WTC11 (cell line): ENCODE data around the gene KRR1. TPM values are rescaled to one million over a fixed set of nuclear protein-coding genes. Genes with fewer than 3 reads are reported as not detected.

Source experiments
- ATAC-seq: fragments of 200-7000 bp; cut with Tn5 transposase; 2 replicates; pipeline ENCODE4 v1.10.0; 2021; ENCODE audit warnings: mild to moderate bottlenecking, moderate library complexity
- CTCF ChIA-PET: fragments of 300-600 bp; sonication (Branson Sonifier 250); formaldehyde crosslinking; loops from one replicate; lab custom pipeline; 2021; ENCODE audit warnings: antibody characterized with exemption; lab: Charles Lee
- POLR2A ChIA-PET: fragments of 350-600 bp; sonication (Branson Sonifier 250); formaldehyde crosslinking; loops from one replicate; lab custom pipeline; 2021; ENCODE audit warnings: antibody characterized with exemption; lab: Charles Lee
- DNase-seq: peaks from one replicate; pipeline ENCODE4 v3.0.0; 2021; ENCODE audit warnings: low spot score
- H3K27ac Mint-ChIP-seq: 2 replicates; pipeline ENCODE4 v1.8.0; 2021; ENCODE audit warnings: mixed read lengths
- H3K27me3 Mint-ChIP-seq: 2 replicates; pipeline ENCODE4 v1.8.0; 2021; ENCODE audit warnings: low read depth, mild to moderate bottlenecking, moderate library complexity, mixed read lengths
- H3K36me3 Mint-ChIP-seq: 2 replicates; pipeline ENCODE4 v1.8.0; 2021; ENCODE audit warnings: mixed read lengths
- H3K4me1 Mint-ChIP-seq: 2 replicates; pipeline ENCODE4 v1.8.0; 2022; ENCODE audit warnings: mixed read lengths
- H3K4me3 Mint-ChIP-seq: 2 replicates; pipeline ENCODE4 v1.8.0; 2021; ENCODE audit warnings: mild to moderate bottlenecking, moderate library complexity, mixed read lengths
- H3K9me3 Mint-ChIP-seq: 2 replicates; pipeline ENCODE4 v1.8.0; 2021; ENCODE audit warnings: mixed read lengths
- CBFB ChIP-seq: sonication (generic); formaldehyde crosslinking; IDR thresholded peaks from 2 replicates; pipeline ENCODE4 v1.8.1; 2022; ENCODE audit warnings: mild to moderate bottlenecking, low read depth, missing genetic modification reagents
- ELF4 ChIP-seq: sonication (generic); formaldehyde crosslinking; IDR thresholded peaks from 2 replicates; pipeline ENCODE4 v1.8.1; 2022; ENCODE audit warnings: low read depth, mild to moderate bottlenecking, moderate library complexity, missing genetic modification reagents
- EMX1 ChIP-seq: fragments of 250-450 bp; sonication (Bioruptor Pico); IDR thresholded peaks from 2 replicates; pipeline ENCODE4 v1.8.0; 2021; ENCODE audit warnings: mild to moderate bottlenecking
- FOXJ3 ChIP-seq: sonication (generic); formaldehyde crosslinking; IDR thresholded peaks from 2 replicates; pipeline ENCODE4 v1.9.0; 2021; ENCODE audit warnings: missing genetic modification reagents, mild to moderate bottlenecking, borderline replicate concordance
- KAT7 ChIP-seq: sonication (generic); formaldehyde crosslinking; IDR thresholded peaks from 2 replicates; pipeline ENCODE4 v1.8.1; 2023; ENCODE audit warnings: missing genetic modification reagents, mild to moderate bottlenecking, borderline replicate concordance
- NR2C2 ChIP-seq: sonication (generic); formaldehyde crosslinking; IDR thresholded peaks from 2 replicates; pipeline ENCODE4 v1.8.0; 2022; ENCODE audit warnings: mild to moderate bottlenecking, missing genetic modification reagents
- NR3C1 ChIP-seq: sonication (generic); formaldehyde crosslinking; conservative IDR thresholded peaks from 2 replicates; pipeline ENCODE4 v1.8.1; 2023; ENCODE audit warnings: low read depth, mild to moderate bottlenecking, missing genetic modification reagents
- SMAD3 ChIP-seq: sonication (generic); formaldehyde crosslinking; IDR thresholded peaks from 2 replicates; pipeline ENCODE4 v1.8.0; 2022; ENCODE audit warnings: missing genetic modification reagents, mild to moderate bottlenecking, borderline replicate concordance
- STAT6 ChIP-seq: sonication (generic); formaldehyde crosslinking; conservative IDR thresholded peaks from 2 replicates; pipeline ENCODE4 v1.8.1; 2023; ENCODE audit warnings: mild to moderate bottlenecking, low read depth, missing genetic modification reagents, moderate library complexity
- TCF7 ChIP-seq: sonication (generic); formaldehyde crosslinking; IDR thresholded peaks from 2 replicates; pipeline ENCODE4 v1.8.0; 2022; ENCODE audit warnings: mild to moderate bottlenecking, low read depth, missing genetic modification reagents, moderate library complexity
- TEAD4 ChIP-seq: sonication (generic); formaldehyde crosslinking; IDR thresholded peaks from 2 replicates; pipeline ENCODE4 v1.8.0; 2022; ENCODE audit warnings: mild to moderate bottlenecking, missing genetic modification reagents
- ZNF219 ChIP-seq: sonication (generic); formaldehyde crosslinking; IDR thresholded peaks from 2 replicates; pipeline ENCODE4 v1.8.0; 2023; ENCODE audit warnings: missing genetic modification reagents, mild to moderate bottlenecking, borderline replicate concordance
- ZNF416 ChIP-seq: fragments of 250-450 bp; sonication (Bioruptor Pico); IDR thresholded peaks from 2 replicates; pipeline ENCODE4 v1.9.0; 2021; ENCODE audit warnings: mild to moderate bottlenecking, inconsistent platforms
- ZNF532 ChIP-seq: fragments of 250-450 bp; sonication (Bioruptor Pico); IDR thresholded peaks from 2 replicates; pipeline ENCODE4 v1.9.0; 2021; ENCODE audit warnings: mild to moderate bottlenecking, borderline replicate concordance
- total RNA-seq: library from RNA; stranded (reverse); gene quantifications from 3 replicates; pipeline ENCODE4 v1.2.3, GENCODE V29; 2021
- TF ChIP-seq, protein P1 (sequence below): sonication (generic); formaldehyde crosslinking; IDR thresholded peaks from 2 replicates; pipeline ENCODE4 v1.8.1; 2023; ENCODE audit warnings: mild to moderate bottlenecking, missing genetic modification reagents
- TF ChIP-seq, protein P2 (sequence below): fragments of 250-450 bp; sonication (Bioruptor Pico); IDR thresholded peaks from 2 replicates; pipeline ENCODE4 v1.9.0; 2021; ENCODE audit warnings: mild to moderate bottlenecking
- TF ChIP-seq, protein P3 (sequence below): sonication (generic); formaldehyde crosslinking; IDR thresholded peaks from 2 replicates; pipeline ENCODE4 v1.8.1; 2023; ENCODE audit warnings: mild to moderate bottlenecking, moderate library complexity, missing genetic modification reagents

Gene KRR1
- total RNA-seq, 1 experiment from 2014 or later: 59.6 TPM

GRCh38 chr12:75481013-75481705, 30.2 kb downstream of the KRR1 start:
- peaks cover 22% of the 10 kb centered on the region for H3K4me1 Mint-ChIP-seq
- no peak overlapping the region for H3K27ac Mint-ChIP-seq
- no peak for DNase-seq
- no peaks in the 10 kb centered on the region for H3K9me3 Mint-ChIP-seq
- H3K36me3 Mint-ChIP-seq: no peaks in the 10 kb centered on the region
- H3K4me3 Mint-ChIP-seq: no peak overlapping the region
- H3K27me3 Mint-ChIP-seq: no peaks in the 10 kb centered on the region
- POLR2A ChIA-PET: no interaction called here
- TF ChIP-seq KAT7 (CRISPR knock-in tag) (no peak), FOXJ3 (CRISPR knock-in tag) (no peak), CBFB (CRISPR knock-in tag) (no peak), TCF7 (no peak), NR3C1 (no peak), SMAD3 (CRISPR knock-in tag) (no peak), ZNF416 (CRISPR knock-in tag) (no peak), ZNF532 (no peak)
- TF ChIP-seq, protein P1, sequence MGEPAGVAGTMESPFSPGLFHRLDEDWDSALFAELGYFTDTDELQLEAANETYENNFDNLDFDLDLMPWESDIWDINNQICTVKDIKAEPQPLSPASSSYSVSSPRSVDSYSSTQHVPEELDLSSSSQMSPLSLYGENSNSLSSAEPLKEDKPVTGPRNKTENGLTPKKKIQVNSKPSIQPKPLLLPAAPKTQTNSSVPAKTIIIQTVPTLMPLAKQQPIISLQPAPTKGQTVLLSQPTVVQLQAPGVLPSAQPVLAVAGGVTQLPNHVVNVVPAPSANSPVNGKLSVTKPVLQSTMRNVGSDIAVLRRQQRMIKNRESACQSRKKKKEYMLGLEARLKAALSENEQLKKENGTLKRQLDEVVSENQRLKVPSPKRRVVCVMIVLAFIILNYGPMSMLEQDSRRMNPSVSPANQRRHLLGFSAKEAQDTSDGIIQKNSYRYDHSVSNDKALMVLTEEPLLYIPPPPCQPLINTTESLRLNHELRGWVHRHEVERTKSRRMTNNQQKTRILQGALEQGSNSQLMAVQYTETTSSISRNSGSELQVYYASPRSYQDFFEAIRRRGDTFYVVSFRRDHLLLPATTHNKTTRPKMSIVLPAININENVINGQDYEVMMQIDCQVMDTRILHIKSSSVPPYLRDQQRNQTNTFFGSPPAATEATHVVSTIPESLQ (CRISPR knock-in tag): no peak
- TF ChIP-seq, protein P2, sequence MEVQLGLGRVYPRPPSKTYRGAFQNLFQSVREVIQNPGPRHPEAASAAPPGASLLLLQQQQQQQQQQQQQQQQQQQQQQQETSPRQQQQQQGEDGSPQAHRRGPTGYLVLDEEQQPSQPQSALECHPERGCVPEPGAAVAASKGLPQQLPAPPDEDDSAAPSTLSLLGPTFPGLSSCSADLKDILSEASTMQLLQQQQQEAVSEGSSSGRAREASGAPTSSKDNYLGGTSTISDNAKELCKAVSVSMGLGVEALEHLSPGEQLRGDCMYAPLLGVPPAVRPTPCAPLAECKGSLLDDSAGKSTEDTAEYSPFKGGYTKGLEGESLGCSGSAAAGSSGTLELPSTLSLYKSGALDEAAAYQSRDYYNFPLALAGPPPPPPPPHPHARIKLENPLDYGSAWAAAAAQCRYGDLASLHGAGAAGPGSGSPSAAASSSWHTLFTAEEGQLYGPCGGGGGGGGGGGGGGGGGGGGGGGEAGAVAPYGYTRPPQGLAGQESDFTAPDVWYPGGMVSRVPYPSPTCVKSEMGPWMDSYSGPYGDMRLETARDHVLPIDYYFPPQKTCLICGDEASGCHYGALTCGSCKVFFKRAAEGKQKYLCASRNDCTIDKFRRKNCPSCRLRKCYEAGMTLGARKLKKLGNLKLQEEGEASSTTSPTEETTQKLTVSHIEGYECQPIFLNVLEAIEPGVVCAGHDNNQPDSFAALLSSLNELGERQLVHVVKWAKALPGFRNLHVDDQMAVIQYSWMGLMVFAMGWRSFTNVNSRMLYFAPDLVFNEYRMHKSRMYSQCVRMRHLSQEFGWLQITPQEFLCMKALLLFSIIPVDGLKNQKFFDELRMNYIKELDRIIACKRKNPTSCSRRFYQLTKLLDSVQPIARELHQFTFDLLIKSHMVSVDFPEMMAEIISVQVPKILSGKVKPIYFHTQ (CRISPR knock-in tag): no peak
- TF ChIP-seq, protein P3, sequence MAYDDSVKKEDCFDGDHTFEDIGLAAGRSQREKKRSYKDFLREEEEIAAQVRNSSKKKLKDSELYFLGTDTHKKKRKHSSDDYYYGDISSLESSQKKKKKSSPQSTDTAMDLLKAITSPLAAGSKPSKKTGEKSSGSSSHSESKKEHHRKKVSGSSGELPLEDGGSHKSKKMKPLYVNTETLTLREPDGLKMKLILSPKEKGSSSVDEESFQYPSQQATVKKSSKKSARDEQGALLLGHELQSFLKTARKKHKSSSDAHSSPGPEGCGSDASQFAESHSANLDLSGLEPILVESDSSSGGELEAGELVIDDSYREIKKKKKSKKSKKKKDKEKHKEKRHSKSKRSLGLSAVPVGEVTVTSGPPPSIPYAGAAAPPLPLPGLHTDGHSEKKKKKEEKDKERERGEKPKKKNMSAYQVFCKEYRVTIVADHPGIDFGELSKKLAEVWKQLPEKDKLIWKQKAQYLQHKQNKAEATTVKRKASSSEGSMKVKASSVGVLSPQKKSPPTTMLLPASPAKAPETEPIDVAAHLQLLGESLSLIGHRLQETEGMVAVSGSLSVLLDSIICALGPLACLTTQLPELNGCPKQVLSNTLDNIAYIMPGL (CRISPR knock-in tag): no peak
- no peak for ATAC-seq
- CTCF ChIA-PET: interaction anchor here (1.8 kb wide), 1 partner anchor 90 kb away, joined by 4 read pairs; the partner anchor contains the start of gene GLIPR1L2

GRCh38 chr12:75480469-75480949, 30.9 kb downstream of the KRR1 start, which contains the start of gene GLIPR1:
Gene GLIPR1 (plus strand): TSS chr12:75480755. CDS start chr12:75480881, 126 bp downstream.
- H3K9me3 Mint-ChIP-seq: no peaks in the 10 kb centered on the region
- ATAC-seq: peak; percentile 27; the same call in 1 of the 2 replicates
- no peak for DNase-seq
- H3K36me3 Mint-ChIP-seq: no peaks in the 10 kb centered on the region
- POLR2A ChIA-PET: no interaction called here
- no peak within 1 kb of the TSS for H3K27ac Mint-ChIP-seq
- H3K4me3 Mint-ChIP-seq: no peak within 1 kb of the TSS
- peaks cover 22% of the 10 kb centered on the region for H3K4me1 Mint-ChIP-seq
- H3K27me3 Mint-ChIP-seq: no peaks in the 10 kb centered on the region
- CTCF ChIA-PET: interaction anchor here (1.8 kb wide), 1 partner anchor 89 kb away, joined by 4 read pairs; the partner anchor contains the start of gene GLIPR1L2
- TF ChIP-seq NR2C2 (CRISPR knock-in tag): no peak
- no peak for TF ChIP-seq STAT6 (CRISPR knock-in tag)
- TF ChIP-seq, protein P2 (CRISPR knock-in tag): no peak
- TF ChIP-seq TEAD4 (CRISPR knock-in tag): no peak
- TF ChIP-seq EMX1 (CRISPR knock-in tag): no peak
- no peak for TF ChIP-seq ELF4 (CRISPR knock-in tag)
- no peak for TF ChIP-seq ZNF219 (CRISPR knock-in tag)
